NK-92 treated with Interleukin-12 subunit alpha and Interleukin-12 subunit beta, amount 100 ng/mL, for 24 hours (cell line): ENCODE measurements around the gene TPX2.

Source experiments
- DNase-seq: peaks from one replicate; lab custom pipeline; 2025; lab: John Stamatoyannopoulos, UW

The TPX2 gene, protein sequence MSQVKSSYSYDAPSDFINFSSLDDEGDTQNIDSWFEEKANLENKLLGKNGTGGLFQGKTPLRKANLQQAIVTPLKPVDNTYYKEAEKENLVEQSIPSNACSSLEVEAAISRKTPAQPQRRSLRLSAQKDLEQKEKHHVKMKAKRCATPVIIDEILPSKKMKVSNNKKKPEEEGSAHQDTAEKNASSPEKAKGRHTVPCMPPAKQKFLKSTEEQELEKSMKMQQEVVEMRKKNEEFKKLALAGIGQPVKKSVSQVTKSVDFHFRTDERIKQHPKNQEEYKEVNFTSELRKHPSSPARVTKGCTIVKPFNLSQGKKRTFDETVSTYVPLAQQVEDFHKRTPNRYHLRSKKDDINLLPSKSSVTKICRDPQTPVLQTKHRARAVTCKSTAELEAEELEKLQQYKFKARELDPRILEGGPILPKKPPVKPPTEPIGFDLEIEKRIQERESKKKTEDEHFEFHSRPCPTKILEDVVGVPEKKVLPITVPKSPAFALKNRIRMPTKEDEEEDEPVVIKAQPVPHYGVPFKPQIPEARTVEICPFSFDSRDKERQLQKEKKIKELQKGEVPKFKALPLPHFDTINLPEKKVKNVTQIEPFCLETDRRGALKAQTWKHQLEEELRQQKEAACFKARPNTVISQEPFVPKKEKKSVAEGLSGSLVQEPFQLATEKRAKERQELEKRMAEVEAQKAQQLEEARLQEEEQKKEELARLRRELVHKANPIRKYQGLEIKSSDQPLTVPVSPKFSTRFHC

GRCh38 chr20:31738729-31739549 is at the start of gene TPX2:
TSS of gene TPX2 (plus strand) at chr20:31739290. CDS start at chr20:31757477, 18,187 bp downstream.
- peak; percentile 91 for DNase-seq

GRCh38 chr20:31690124-31690666 is 48.9 kb upstream of the TPX2 start:
- no peak for DNase-seq

DNA sequence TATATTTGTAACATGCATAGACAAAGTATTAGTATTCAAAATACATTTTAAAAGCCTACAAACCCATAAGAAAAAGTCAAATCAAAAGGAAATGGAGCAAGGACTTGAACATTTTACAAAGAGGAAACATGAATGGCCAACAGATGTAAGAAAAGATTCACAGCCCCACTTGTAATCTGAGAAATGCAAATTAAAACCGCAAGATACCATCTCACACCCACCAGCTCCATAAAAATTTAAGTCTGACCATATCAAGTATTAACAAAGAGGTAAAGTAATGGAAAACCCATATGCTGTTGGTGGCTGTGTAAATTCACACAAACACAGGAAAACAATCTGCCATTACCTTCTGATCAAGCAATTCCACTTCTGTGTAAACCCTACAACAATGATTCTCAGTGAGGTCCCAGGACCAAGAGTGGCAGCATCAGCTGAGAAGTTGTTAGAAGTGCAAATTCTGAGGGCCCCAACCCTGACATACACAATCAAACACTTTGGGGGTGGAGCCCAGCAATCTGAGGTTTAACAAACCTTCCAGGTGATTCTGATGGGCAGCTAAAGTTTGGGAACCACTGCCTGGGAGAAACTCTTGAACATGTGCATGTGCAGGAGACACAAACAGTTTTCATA is 47.3 kb upstream of the TPX2 start:
- DNase-seq: no peak

GRCh38 chr20:31693402-31693801 is 45.7 kb upstream of the TPX2 start:
- no peak for DNase-seq

- no peak for DNase-seq
These were observed 45.0 kb upstream of the TPX2 start for GRCh38 chr20:31693987-31694661.

DNA sequence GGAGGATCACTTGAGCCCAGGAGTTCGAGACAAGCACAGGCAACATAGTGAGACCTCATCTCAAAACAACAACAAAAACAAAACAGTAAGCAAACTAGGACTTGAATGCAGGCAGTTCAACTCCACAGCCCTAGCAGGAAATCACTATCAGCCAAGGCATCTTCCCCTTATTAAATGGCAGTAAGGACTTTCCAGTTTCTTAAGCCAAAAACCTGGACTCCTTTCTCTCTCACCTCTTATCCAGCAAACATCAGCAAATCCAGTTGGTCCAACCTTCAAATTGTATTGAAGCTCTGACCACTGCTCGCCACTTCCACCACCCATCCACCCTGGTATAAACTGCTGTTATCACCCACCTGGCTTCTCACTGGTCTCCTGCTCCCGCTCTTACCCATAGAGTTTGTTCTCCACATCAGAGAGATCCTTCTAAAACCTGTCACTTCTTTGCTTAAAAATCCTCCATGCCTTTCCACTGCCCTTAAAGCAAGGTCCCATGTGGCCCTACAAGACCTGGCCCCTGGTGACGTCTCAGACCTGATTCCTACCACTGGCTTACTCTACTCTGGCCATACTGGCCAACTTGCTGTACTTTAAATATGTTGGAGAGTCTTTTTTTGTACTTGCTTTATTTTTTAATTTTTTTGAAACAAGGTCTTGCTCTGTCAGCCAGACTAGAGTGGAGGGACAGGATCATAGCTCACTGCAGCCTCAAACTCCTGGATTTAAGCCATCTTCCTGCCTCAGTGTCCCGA is 44.1 kb upstream of the TPX2 start:
- no peak for DNase-seq

GRCh38 chr20:31695849-31696804 is 43.0 kb upstream of the TPX2 start:
- no peak for DNase-seq

GRCh38 chr20:31698243-31698802 is 40.8 kb upstream of the TPX2 start:
- no peak for DNase-seq

GRCh38 chr20:31698803-31699718 is 40.0 kb upstream of the TPX2 start:
- DNase-seq: no peak

GRCh38 chr20:31699801-31700728 is 39.0 kb upstream of the TPX2 start:
- DNase-seq: no peak

DNA sequence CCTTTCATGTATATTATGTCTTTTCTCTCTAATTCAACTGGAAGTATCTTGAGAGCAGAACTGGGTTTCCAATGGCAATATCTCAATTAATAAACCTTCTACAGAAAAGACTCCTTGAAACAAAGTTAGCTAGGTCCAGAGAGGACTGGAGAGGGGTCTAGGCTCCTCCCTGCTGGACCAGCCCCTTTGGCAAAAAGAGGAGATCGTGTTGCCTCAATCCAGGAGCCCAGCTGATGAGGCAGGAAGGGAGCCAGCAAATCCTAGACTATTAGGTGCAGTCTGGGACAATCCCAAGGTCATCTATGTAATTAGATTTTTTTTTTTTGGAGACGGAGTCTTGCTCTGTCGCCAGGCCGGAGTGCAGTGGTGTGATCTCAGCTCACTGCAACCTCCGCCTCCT is 38.3 kb upstream of the TPX2 start:
- no peak for DNase-seq

GRCh38 chr20:31701591-31701990 is 37.5 kb upstream of the TPX2 start:
- DNase-seq: no peak

DNA sequence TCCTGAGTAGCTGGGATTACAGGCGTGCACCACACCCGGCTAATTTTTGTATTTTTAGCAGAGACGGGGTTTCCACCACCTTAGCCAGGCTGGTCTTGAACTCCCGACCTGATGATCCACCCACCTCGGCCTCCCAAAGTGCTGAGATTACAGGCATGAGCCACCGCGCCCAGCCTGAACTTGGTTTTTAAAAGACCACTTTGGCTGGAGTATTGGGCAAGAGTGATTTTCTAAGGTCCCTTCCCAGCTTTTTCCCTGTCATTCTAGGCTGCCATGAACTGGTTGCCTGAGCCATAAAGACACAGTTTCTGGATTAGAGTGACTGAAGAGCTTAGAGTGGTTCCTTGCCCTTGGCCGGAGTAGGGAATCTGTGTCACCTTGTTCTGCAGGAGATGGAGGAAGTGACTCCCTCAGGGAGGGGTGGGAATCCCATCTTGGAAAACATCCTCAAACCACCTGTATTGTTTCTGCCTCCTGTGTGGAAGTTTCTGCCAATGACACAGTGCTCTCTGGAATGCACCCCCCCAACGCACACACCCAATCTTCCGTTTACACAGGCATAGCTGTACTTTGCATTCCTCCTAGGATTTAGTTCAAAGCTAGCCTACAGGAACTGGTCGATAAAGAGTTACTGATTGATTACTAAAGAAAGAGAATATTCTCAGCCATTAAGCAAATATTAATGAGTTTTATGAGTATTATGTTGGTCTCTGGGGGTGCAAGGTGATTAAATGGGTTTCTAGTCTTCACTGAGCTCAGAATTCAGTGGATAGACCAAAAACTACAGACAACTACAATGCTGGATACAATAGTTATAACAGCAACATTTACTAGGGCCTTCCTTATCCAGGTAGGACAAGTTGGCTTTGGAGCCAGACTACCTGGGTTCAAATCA is 34.6 kb upstream of the TPX2 start:
- no peak for DNase-seq

DNA sequence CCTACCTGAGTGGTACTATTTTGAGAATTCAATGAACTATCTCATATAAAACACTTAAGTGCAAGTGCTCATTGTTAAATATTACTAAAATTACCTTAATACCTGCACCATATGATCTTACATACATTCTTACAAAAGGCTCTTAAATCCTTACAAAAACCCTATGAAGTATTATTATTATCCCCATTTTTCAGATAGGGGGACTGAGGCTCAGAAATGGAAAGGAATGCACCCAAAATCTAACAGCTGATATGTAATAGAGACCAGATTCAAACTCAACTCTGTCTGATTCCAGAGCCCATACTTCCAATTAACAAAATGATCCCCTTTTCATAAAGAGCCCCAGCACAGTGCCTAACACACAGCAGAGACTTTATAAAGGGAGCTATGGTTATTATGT is 33.9 kb upstream of the TPX2 start:
- no peak for DNase-seq
